ENCODE measurements around the gene SLC2A10.

- no peak for TF ChIP-seq CTCF (IDR thresholded peaks at IDR 0.05; ENCODE audit: insufficient read depth, low read length, poor library complexity, severe bottlenecking)
- TF ChIP-seq EZH2phosphoT487 (conservative IDR thresholded peaks at IDR 0.05; ENCODE audit: low read length), result no peak
Observed at GRCh38 chr20:46756419-46756818, 47.0 kb downstream of the SLC2A10 start.
